Astrocyte (in vitro differentiated cells and primary cell): ENCODE data around the gene USP15. TPM values are rescaled to one million over a fixed set of nuclear protein-coding genes. Genes with fewer than 3 reads are reported as not detected.

Source experiments
- DNase-seq: peaks from one replicate; pipeline ENCODE4 v3.0.0-alpha.2; 2010; ENCODE audit warnings: low read depth
- FAIRE-seq: peaks from 2 replicates; lab custom pipeline; 2011; peaks lifted over from hg19 to GRCh38; lab: Jason Lieb, UNC
- H2AFZ ChIP-seq: 2 replicates; pipeline ENCODE4 v1.6.0; 2012; ENCODE audit warnings: low read depth, low read length, inconsistent platforms
- H3K27ac ChIP-seq: 2 replicates; pipeline ENCODE4 v1.5.1; 2011; ENCODE audit warnings: low read depth, low read length, inconsistent platforms
- H3K27me3 ChIP-seq: 2 replicates; pipeline ENCODE4 v1.6.0; 2011; ENCODE audit warnings: low read length, inconsistent platforms; ENCODE audit not compliant: insufficient read depth
- H3K36me3 ChIP-seq: 2 replicates; pipeline ENCODE4 v1.5.1; 2011; ENCODE audit warnings: low read length, inconsistent platforms; ENCODE audit not compliant: insufficient read depth
- H3K4me1 ChIP-seq: 2 replicates; pipeline ENCODE4 v1.5.1; 2011; ENCODE audit warnings: low read length, inconsistent platforms; ENCODE audit not compliant: insufficient read depth
- H3K4me2 ChIP-seq: 2 replicates; pipeline ENCODE4 v1.6.0; 2012; ENCODE audit warnings: low read length, inconsistent platforms
- H3K4me3 ChIP-seq: 2 replicates; pipeline ENCODE4 v1.5.1; 2011; ENCODE audit warnings: low read depth, mild to moderate bottlenecking, low read length, inconsistent platforms; ENCODE audit not compliant: insufficient read depth
- H3K79me2 ChIP-seq: 2 replicates; pipeline ENCODE4 v1.6.0; 2012; ENCODE audit warnings: mild to moderate bottlenecking, low read length, inconsistent platforms; ENCODE audit not compliant: insufficient read depth
- H3K9ac ChIP-seq: 2 replicates; pipeline ENCODE4 v1.6.0; 2012; ENCODE audit warnings: mild to moderate bottlenecking, low read length, inconsistent platforms
- H3K9me3 ChIP-seq: 2 replicates; pipeline ENCODE4 v1.5.1; 2012; ENCODE audit warnings: low read depth, mild to moderate bottlenecking, low read length, inconsistent platforms; ENCODE audit not compliant: insufficient read depth
- H4K20me1 ChIP-seq: 2 replicates; pipeline ENCODE4 v1.6.0; 2012; ENCODE audit warnings: low read length, inconsistent platforms; ENCODE audit not compliant: insufficient read depth
- H3K27ac Mint-ChIP-seq: one replicate; pipeline ENCODE4 v1.8.0; 2021; ENCODE audit warnings: mild to moderate bottlenecking, mixed read lengths; ENCODE audit not compliant: unreplicated experiment
- H3K27me3 Mint-ChIP-seq: one replicate; pipeline ENCODE4 v1.8.0; 2021; ENCODE audit warnings: low read depth, mixed read lengths; ENCODE audit not compliant: unreplicated experiment
- H3K36me3 Mint-ChIP-seq: one replicate; pipeline ENCODE4 v1.8.0; 2021; ENCODE audit warnings: low read depth, mixed read lengths; ENCODE audit not compliant: unreplicated experiment
- H3K4me1 Mint-ChIP-seq: one replicate; pipeline ENCODE4 v1.8.0; 2021; ENCODE audit warnings: low read depth, mixed read lengths; ENCODE audit not compliant: unreplicated experiment
- H3K4me3 Mint-ChIP-seq: one replicate; pipeline ENCODE4 v1.8.0; 2021; ENCODE audit warnings: mild to moderate bottlenecking, moderate library complexity, mixed read lengths; ENCODE audit not compliant: unreplicated experiment
- H3K9me3 Mint-ChIP-seq: one replicate; pipeline ENCODE4 v1.8.0; 2021; ENCODE audit warnings: mild to moderate bottlenecking, mixed read lengths; ENCODE audit not compliant: unreplicated experiment
- CTCF ChIP-seq: IDR thresholded peaks from 2 replicates; pipeline ENCODE4 v1.5.1; 2011; ENCODE audit warnings: low read depth, mild to moderate bottlenecking, inconsistent platforms, low read length, moderate library complexity; ENCODE audit not compliant: insufficient read depth
- EZH2 ChIP-seq: IDR thresholded peaks from 2 replicates; pipeline ENCODE4 v1.6.1; 2012; ENCODE audit warnings: mild to moderate bottlenecking, low read length, inconsistent platforms; ENCODE audit not compliant: insufficient read depth
- total RNA-seq: library from RNA; stranded (reverse); gene quantifications from 2 replicates; pipeline ENCODE4 v1.2.1, GENCODE V29; 2021

USP15 gene
- total RNA-seq, 1 donor from 2014 or later, result 81.9 TPM

GRCh38 chr12:62375603-62376002, 115.4 kb downstream of the USP15 start:
- FAIRE-seq, result no peak
- DNase-seq, result no peak
- Histone ChIP-seq H3K4me3 (no peak overlapping the region), H3K79me2 (no peaks in the 10 kb centered on the region), H3K27me3 (no peaks in the 10 kb centered on the region), H3K4me2 (no peak overlapping the region), H3K9me3 (no peaks in the 10 kb centered on the region), H3K4me1 (no peaks in the 10 kb centered on the region), H4K20me1 (no peaks in the 10 kb centered on the region), H3K36me3 (no peaks in the 10 kb centered on the region), H3K9ac (no peak overlapping the region), H3K27ac (no peak overlapping the region), H2AFZ (no peak overlapping the region)
- Mint-ChIP-seq H3K27me3 (no peaks in the 10 kb centered on the region), H3K36me3 (peaks cover 1% of the 10 kb centered on the region), H3K27ac (no peak overlapping the region), H3K4me1 (peaks cover 5% of the 10 kb centered on the region), H3K4me3 (no peak overlapping the region), H3K9me3 (no peaks in the 10 kb centered on the region)
- no peak for TF ChIP-seq EZH2
- no peak for TF ChIP-seq CTCF

- H3K36me3 Mint-ChIP-seq, result peaks cover 3% of the 10 kb centered on the region
- Histone ChIP-seq H3K27me3 (no peaks in the 10 kb centered on the region), H2AFZ (no peak overlapping the region), H3K9me3 (no peaks in the 10 kb centered on the region), H3K9ac (no peak overlapping the region), H3K27ac (no peak overlapping the region), H3K4me1 (no peaks in the 10 kb centered on the region), H3K4me3 (no peak overlapping the region), H3K79me2 (no peaks in the 10 kb centered on the region), H3K36me3 (peaks cover 17% of the 10 kb centered on the region), H4K20me1 (no peaks in the 10 kb centered on the region), H3K4me2 (no peak overlapping the region)
- DNase-seq, result peak; percentile 19
- TF ChIP-seq EZH2 (no peak), CTCF (no peak)
- H3K4me3 Mint-ChIP-seq, result no peak overlapping the region
- no peaks in the 10 kb centered on the region for H3K27me3 Mint-ChIP-seq
- peak; percentile 17 for FAIRE-seq
- no peaks in the 10 kb centered on the region for H3K9me3 Mint-ChIP-seq
- peaks cover 2% of the 10 kb centered on the region for H3K4me1 Mint-ChIP-seq
- no peak overlapping the region for H3K27ac Mint-ChIP-seq
Observed at GRCh38 chr12:62379026-62379722, 119.0 kb downstream of the USP15 start.

GRCh38 chr12:62379723-62380045, 119.5 kb downstream of the USP15 start:
- Mint-ChIP-seq H3K36me3 (peaks cover 3% of the 10 kb centered on the region), H3K27ac (peak overlapping the region; percentile 3), H3K27me3 (no peaks in the 10 kb centered on the region), H3K9me3 (no peaks in the 10 kb centered on the region), H3K4me1 (peaks cover 2% of the 10 kb centered on the region), H3K4me3 (no peak overlapping the region)
- TF ChIP-seq EZH2 (no peak), CTCF (no peak)
- no peak overlapping the region for H3K27ac ChIP-seq
- no peaks in the 10 kb centered on the region for H3K9me3 ChIP-seq
- H3K36me3 ChIP-seq, result peaks cover 17% of the 10 kb centered on the region
- H4K20me1 ChIP-seq, result no peaks in the 10 kb centered on the region
- no peak overlapping the region for H3K4me2 ChIP-seq
- no peaks in the 10 kb centered on the region for H3K4me1 ChIP-seq
- no peaks in the 10 kb centered on the region for H3K79me2 ChIP-seq
- no peak for DNase-seq
- H3K27me3 ChIP-seq, result no peaks in the 10 kb centered on the region
- H3K4me3 ChIP-seq, result no peak overlapping the region
- no peak overlapping the region for H2AFZ ChIP-seq
- H3K9ac ChIP-seq, result no peak overlapping the region
- FAIRE-seq, result peak; percentile 9
